A204.1 (cell line): ENCODE results near the gene PLPP1.

Experiments
- FAIRE-seq: peaks from 2 replicates; lab custom pipeline; 2012; peaks lifted over from hg19 to GRCh38; lab: Jason Lieb, UNC

Gene PLPP1

GRCh38 chr5:55534436-55535198 is at the start of gene PLPP1:
PLPP1 (minus strand) TSS chr5:55534964; CDS start chr5:55534629, 335 bp downstream.
- no peak for FAIRE-seq

- no peak for FAIRE-seq
Observed at GRCh38 chr5:55583578-55583977, 48.8 kb upstream of the PLPP1 start.

GRCh38 chr5:55582256-55582655 is 47.5 kb upstream of the PLPP1 start:
- FAIRE-seq: no peak

GRCh38 chr5:55580042-55580441 is 45.3 kb upstream of the PLPP1 start:
- no peak for FAIRE-seq

- no peak for FAIRE-seq
Observed at GRCh38 chr5:55578771-55579170, 44.0 kb upstream of the PLPP1 start.

- FAIRE-seq: no peak
Observed at GRCh38 chr5:55577353-55578060, 42.7 kb upstream of the PLPP1 start.

- FAIRE-seq: no peak
Observed at GRCh38 chr5:55576661-55577060, 41.9 kb upstream of the PLPP1 start.

GRCh38 chr5:55575815-55576583 is 41.2 kb upstream of the PLPP1 start:
- no peak for FAIRE-seq

GRCh38 chr5:55572600-55572999 is 37.8 kb upstream of the PLPP1 start:
- FAIRE-seq: no peak

- no peak for FAIRE-seq
Observed at GRCh38 chr5:55572020-55572419, 37.3 kb upstream of the PLPP1 start.

- FAIRE-seq: no peak
Observed at GRCh38 chr5:55570570-55570969, 35.8 kb upstream of the PLPP1 start.

- no peak for FAIRE-seq
Observed at GRCh38 chr5:55570026-55570425, 35.3 kb upstream of the PLPP1 start.

GRCh38 chr5:55569513-55569865 is 34.7 kb upstream of the PLPP1 start:
- no peak for FAIRE-seq

GRCh38 chr5:55568654-55569512 is 34.1 kb upstream of the PLPP1 start:
- no peak for FAIRE-seq

- FAIRE-seq: no peak
Observed at GRCh38 chr5:55564721-55565120, 30.0 kb upstream of the PLPP1 start.

GRCh38 chr5:55558484-55558883 is 23.7 kb upstream of the PLPP1 start:
- no peak for FAIRE-seq

GRCh38 chr5:55557123-55557522 is 22.4 kb upstream of the PLPP1 start:
- FAIRE-seq: no peak

- FAIRE-seq: no peak
Observed at GRCh38 chr5:55554585-55555202, 19.9 kb upstream of the PLPP1 start.

- FAIRE-seq: no peak
Observed at GRCh38 chr5:55551904-55552303, 17.1 kb upstream of the PLPP1 start.

GRCh38 chr5:55551358-55551757 is 16.6 kb upstream of the PLPP1 start:
- no peak for FAIRE-seq

- FAIRE-seq: no peak
Observed at GRCh38 chr5:55547781-55548180, 13.0 kb upstream of the PLPP1 start.

GRCh38 chr5:55546947-55547346 is 12.2 kb upstream of the PLPP1 start:
- FAIRE-seq: no peak
